Lower leg skin (tissue), 3 donors: ENCODE data around the gene ABCD1.

Experiments used
- POLR2A ChIP-seq, 2 donors: fragments of 450-650 bp; IDR thresholded peaks; one replicate each; pipeline ENCODE4 v1.6.1; 2016 to 2017; ENCODE audit warnings: antibody characterized with exemption in 2 of 2, mild to moderate bottlenecking in 1 of 2, moderate library complexity in 1 of 2
- TF ChIP-seq, protein P1 (sequence below), 3 donors: fragments of 450-650 bp; IDR thresholded peaks; one replicate each; pipeline ENCODE4 v1.5.1; 2016; ENCODE audit warnings: antibody characterized with exemption in 3 of 3, mild to moderate bottlenecking in 3 of 3, moderate library complexity in 2 of 3

DNA sequence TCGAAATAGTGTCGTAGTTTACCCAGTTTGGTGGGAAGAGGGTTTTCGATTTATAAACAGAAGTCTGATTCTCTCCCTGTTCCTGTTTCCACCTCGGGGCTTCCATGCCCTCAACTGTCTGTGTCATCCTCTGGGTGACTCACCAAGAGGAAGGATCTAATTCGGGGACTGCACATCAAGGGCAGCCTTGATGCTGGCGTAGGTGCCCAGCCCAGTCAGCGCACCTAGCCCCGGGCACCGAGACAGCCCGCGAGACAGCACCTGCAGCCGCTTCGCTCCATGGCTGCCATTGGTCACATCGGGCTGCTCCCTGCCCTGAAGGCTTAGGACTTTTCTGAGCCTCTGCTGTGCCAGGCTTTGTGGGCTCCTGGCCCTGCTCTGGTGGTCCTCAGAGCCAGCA is 7.7 kb downstream of the ABCD1 start:
- no peak for TF ChIP-seq POLR2A (IDR thresholded peaks at IDR 0.05)
- TF ChIP-seq, protein P1, sequence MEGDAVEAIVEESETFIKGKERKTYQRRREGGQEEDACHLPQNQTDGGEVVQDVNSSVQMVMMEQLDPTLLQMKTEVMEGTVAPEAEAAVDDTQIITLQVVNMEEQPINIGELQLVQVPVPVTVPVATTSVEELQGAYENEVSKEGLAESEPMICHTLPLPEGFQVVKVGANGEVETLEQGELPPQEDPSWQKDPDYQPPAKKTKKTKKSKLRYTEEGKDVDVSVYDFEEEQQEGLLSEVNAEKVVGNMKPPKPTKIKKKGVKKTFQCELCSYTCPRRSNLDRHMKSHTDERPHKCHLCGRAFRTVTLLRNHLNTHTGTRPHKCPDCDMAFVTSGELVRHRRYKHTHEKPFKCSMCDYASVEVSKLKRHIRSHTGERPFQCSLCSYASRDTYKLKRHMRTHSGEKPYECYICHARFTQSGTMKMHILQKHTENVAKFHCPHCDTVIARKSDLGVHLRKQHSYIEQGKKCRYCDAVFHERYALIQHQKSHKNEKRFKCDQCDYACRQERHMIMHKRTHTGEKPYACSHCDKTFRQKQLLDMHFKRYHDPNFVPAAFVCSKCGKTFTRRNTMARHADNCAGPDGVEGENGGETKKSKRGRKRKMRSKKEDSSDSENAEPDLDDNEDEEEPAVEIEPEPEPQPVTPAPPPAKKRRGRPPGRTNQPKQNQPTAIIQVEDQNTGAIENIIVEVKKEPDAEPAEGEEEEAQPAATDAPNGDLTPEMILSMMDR (IDR thresholded peaks at IDR 0.05): no peak
